PC-3 (cell line): Measurements from ENCODE around the gene AJUBA. TPM values are rescaled to one million over a fixed set of nuclear protein-coding genes. Genes with fewer than 3 reads are reported as not detected.
A peak's percentile ranks its signal among the peaks of the same experiment; 100 is the strongest.
"Not testable (repeated sequence)": the region's sequence is repeated elsewhere in the genome, so short reads cannot be mapped to it uniquely, and the experiment has no call there.

ENCODE experiments used
- ATAC-seq: fragments of 200-7000 bp; cut with Tn5 transposase; 2 replicates; pipeline ENCODE4 v1.9.1; 2020; ENCODE audit warnings: mild to moderate bottlenecking, moderate library complexity
- BruUV-seq: library from RNA; stranded (reverse); fragments of 400-500 nt; replicated peaks from 2 replicates; lab custom pipeline; 2021; lab: Mats Ljungman, UMichigan
- CTCF ChIA-PET: fragments of 300-600 bp; sonication (Branson Sonifier 250); formaldehyde crosslinking; loops from one replicate; lab custom pipeline; 2022; ENCODE audit warnings: antibody characterized with exemption; lab: Charles Lee
- POLR2A ChIA-PET: fragments of 300-600 bp; sonication (Branson Sonifier 250); formaldehyde crosslinking; loops from one replicate; lab custom pipeline; 2022; ENCODE audit warnings: antibody characterized with exemption; ENCODE audit not compliant: unreplicated experiment; lab: Charles Lee
- DNase-seq: peaks from one replicate; pipeline ENCODE4 v3.0.0-alpha.2; 2015
- H2AFZ ChIP-seq: fragments of 300-600 bp; sonication (generic); 2 replicates; pipeline ENCODE4 v1.6.0; 2016; ENCODE audit warnings: antibody characterized with exemption, low read length
- H3F3A ChIP-seq: fragments of 300-600 bp; sonication (generic); one replicate; pipeline ENCODE4 v1.6.0; 2017; ENCODE audit warnings: antibody characterized with exemption, low read length, control low read depth, mild to moderate bottlenecking; ENCODE audit not compliant: unreplicated experiment
- H3K27ac ChIP-seq: fragments of 300-600 bp; sonication (generic); 2 replicates; pipeline ENCODE4 v1.5.1; 2016; ENCODE audit warnings: mild to moderate bottlenecking, low read length
- H3K27me3 ChIP-seq: fragments of 300-600 bp; sonication (generic); 2 replicates; pipeline ENCODE4 v1.6.1; 2016; ENCODE audit warnings: low read length, mixed read lengths
- H3K36me3 ChIP-seq: fragments of 300-600 bp; sonication (generic); 2 replicates; pipeline ENCODE4 v1.6.1; 2016; ENCODE audit warnings: low read depth, mixed run types, low read length, mixed read lengths
- H3K4me1 ChIP-seq: fragments of 300-600 bp; sonication (generic); 2 replicates; pipeline ENCODE4 v1.5.1; 2016; ENCODE audit warnings: low read length; ENCODE audit not compliant: insufficient read depth
- H3K4me2 ChIP-seq: fragments of 300-600 bp; sonication (generic); 2 replicates; pipeline ENCODE4 v1.6.0; 2016; ENCODE audit warnings: low read length
- H3K4me3 ChIP-seq: fragments of 300-600 bp; sonication (generic); 2 replicates; pipeline ENCODE4 v1.5.1; 2016; ENCODE audit warnings: mild to moderate bottlenecking, low read length, mixed read lengths
- H3K79me2 ChIP-seq: fragments of 300-600 bp; sonication (generic); 2 replicates; pipeline ENCODE4 v1.6.1; 2017; ENCODE audit warnings: low read length, mixed read lengths
- H3K9ac ChIP-seq: fragments of 300-600 bp; sonication (generic); 2 replicates; pipeline ENCODE4 v1.6.0; 2016; ENCODE audit warnings: mild to moderate bottlenecking, low read length
- H3K9me2 ChIP-seq: fragments of 300-600 bp; sonication (generic); replicated peaks from 2 replicates; pipeline ENCODE4 v1.6.1; 2016; ENCODE audit warnings: mixed run types, low read length, mixed read lengths
- H3K9me3 ChIP-seq: fragments of 300-600 bp; sonication (generic); 2 replicates; pipeline ENCODE4 v1.6.1; 2016; ENCODE audit warnings: low read length, mixed read lengths
- H4K20me1 ChIP-seq: fragments of 300-600 bp; sonication (generic); 2 replicates; pipeline ENCODE4 v1.6.1; 2016; ENCODE audit warnings: low read length, mixed read lengths
- EZH2 ChIP-seq: fragments of 300-600 bp; sonication (generic); IDR thresholded peaks from one replicate; pipeline ENCODE4 v1.6.1; 2017; ENCODE audit warnings: antibody characterized with exemption, mild to moderate bottlenecking, low read length; ENCODE audit not compliant: unreplicated experiment
- EZH2phosphoT487 ChIP-seq: fragments of 300-600 bp; sonication (generic); IDR thresholded peaks from 2 replicates; pipeline ENCODE4 v1.6.1; 2018; ENCODE audit warnings: mild to moderate bottlenecking, antibody characterized with exemption, low read length, borderline replicate concordance
- intact Hi-C: fragments of 100-400 bp; cut with micrococcal nuclease; formaldehyde crosslinking; loops from 2 replicates; pipeline ENCODE4 v1.9.0; 2023
- total RNA-seq: library from RNA; depleted of rRNA; stranded (reverse); fragments of >200 nt; gene quantifications from 2 replicates; pipeline ENCODE4 v1.2.3, GENCODE V29; 2014
- TF ChIP-seq, protein P1 (sequence below): fragments of 300-600 bp; sonication (generic); conservative IDR thresholded peaks from 2 replicates; pipeline ENCODE4 v1.5.1; 2017; ENCODE audit warnings: antibody characterized with exemption, low read depth, mild to moderate bottlenecking, low read length

AJUBA gene
- total RNA-seq, 1 experiment from 2014 or later: 81.1 TPM

DNA sequence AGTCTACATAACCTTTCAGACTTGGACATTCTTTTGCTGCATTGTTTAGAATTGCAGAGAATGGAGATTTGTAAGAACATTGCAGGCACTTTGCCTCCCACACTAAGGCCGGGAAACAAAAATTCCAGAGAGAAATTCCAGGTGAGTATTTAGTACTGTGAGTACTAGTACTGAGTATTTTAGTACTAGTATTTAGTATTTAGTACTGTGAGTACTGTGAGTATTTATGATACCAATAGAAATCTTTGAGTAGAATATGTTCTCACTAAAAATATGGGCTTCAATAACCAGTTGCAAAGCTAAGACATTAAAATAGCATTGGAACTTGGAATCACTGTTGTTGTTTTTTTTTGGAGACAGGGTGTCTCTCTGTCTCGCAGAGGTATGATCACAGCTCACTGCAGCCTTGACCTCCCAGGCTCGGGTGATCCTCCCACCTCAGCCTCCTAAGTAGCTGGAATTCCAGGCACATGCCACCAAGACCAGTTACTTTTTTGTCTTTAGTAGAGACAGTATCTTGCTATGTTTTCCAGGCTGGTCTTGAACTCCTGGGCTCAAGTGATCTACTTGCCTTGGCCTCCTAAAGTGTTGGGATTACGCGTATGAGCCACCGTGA is 20.2 kb downstream of the AJUBA start:
- Histone ChIP-seq H3K36me3 (no peaks in the 10 kb centered on the region), H3K4me2 (no peak overlapping the region), H3K9me2 (no peaks in the 10 kb centered on the region), H3K79me2 (no peaks in the 10 kb centered on the region), H3K27ac (no peak overlapping the region), H3K4me1 (no peaks in the 10 kb centered on the region), H3K4me3 (no peak overlapping the region), H3K27me3 (no peaks in the 10 kb centered on the region), H3F3A (peaks cover 5% of the 10 kb centered on the region), H3K9ac (no peak overlapping the region), H2AFZ (no peak overlapping the region), H4K20me1 (no peaks in the 10 kb centered on the region), H3K9me3 (no peaks in the 10 kb centered on the region)
- intact Hi-C loops: no loop called here
- DNase-seq (no peak), ATAC-seq (no peak)
- CTCF ChIA-PET: no interaction called here
- TF ChIP-seq EZH2 (no peak), EZH2phosphoT487 (no peak)
- TF ChIP-seq, protein P1, sequence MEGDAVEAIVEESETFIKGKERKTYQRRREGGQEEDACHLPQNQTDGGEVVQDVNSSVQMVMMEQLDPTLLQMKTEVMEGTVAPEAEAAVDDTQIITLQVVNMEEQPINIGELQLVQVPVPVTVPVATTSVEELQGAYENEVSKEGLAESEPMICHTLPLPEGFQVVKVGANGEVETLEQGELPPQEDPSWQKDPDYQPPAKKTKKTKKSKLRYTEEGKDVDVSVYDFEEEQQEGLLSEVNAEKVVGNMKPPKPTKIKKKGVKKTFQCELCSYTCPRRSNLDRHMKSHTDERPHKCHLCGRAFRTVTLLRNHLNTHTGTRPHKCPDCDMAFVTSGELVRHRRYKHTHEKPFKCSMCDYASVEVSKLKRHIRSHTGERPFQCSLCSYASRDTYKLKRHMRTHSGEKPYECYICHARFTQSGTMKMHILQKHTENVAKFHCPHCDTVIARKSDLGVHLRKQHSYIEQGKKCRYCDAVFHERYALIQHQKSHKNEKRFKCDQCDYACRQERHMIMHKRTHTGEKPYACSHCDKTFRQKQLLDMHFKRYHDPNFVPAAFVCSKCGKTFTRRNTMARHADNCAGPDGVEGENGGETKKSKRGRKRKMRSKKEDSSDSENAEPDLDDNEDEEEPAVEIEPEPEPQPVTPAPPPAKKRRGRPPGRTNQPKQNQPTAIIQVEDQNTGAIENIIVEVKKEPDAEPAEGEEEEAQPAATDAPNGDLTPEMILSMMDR: no peak
- no TSS peak for BruUV-seq
- POLR2A ChIA-PET: no interaction called here

DNA sequence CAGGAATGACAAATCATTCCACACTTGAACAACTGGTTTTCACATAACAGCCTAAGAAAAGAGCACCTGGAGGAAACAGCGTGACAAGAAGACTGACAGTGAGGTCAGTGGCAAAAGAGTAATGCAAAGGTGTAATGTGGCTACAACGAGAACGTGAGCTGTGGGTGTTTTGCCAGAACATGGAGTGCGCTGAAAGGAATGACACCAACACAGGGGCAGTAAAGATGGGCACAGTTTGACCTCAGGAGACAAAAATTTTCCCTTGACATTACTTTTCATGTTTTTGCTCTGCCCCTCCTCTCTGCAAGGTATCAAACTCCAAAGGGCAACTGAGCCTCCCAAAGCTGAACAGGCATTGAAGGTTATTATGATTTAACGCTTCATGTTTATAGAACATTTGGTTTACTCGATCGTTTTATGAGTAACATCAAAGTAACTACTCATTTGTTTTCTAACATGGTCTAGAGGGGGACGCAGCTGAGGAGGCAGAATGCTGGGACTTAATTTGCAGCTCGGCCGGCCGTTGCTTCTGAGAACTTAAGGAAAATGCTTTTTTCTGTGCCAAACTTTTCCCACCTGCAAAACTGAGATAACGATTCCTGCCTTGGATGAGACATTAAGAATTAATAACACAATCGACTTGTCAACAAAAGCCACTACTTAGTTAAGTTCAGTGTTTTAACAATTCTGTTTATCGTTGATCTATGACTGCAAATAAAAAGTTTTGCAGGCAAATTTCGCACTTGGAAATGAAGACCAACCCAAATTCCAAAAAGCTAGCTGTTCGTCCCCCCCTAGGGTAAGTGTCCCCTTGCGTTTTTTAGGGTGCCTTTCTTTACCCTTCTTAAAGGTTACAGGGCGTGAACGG is 26.4 kb downstream of the AJUBA start:
- no peaks in the 10 kb centered on the region for H3F3A ChIP-seq
- H3K27ac ChIP-seq: peak overlapping the region; percentile 78
- TF ChIP-seq EZH2: no peak
- TF ChIP-seq, protein P1: no peak
- ATAC-seq (no peak), DNase-seq (peak; percentile 70)
- no peaks in the 10 kb centered on the region for H3K9me3 ChIP-seq
- POLR2A ChIA-PET: interaction anchor here (0.5 to 0.7 kb wide), 3 partner anchors 22 to 51 kb away, joined by 3 to 12 read pairs (median 4); no protein-coding TSS in a partner anchor
- H3K4me2 ChIP-seq: peak overlapping the region; percentile 96
- CTCF ChIA-PET: interaction anchor here (1.2 to 2.4 kb wide), 2 partner anchors 26 to 30 kb away, joined by 4 to 11 read pairs; partner anchors contain the start of gene PRMT5
- H3K4me3 ChIP-seq: peak overlapping the region; percentile 84
- no peaks in the 10 kb centered on the region for H4K20me1 ChIP-seq
- H3K9ac ChIP-seq: peak overlapping the region; percentile 89
- no TSS peak for BruUV-seq
- peaks cover 14% of the 10 kb centered on the region for H3K79me2 ChIP-seq
- H3K27me3 ChIP-seq: no peaks in the 10 kb centered on the region
- peak overlapping the region; percentile 94 for H2AFZ ChIP-seq
- H3K4me1 ChIP-seq: peaks cover 12% of the 10 kb centered on the region
- no peaks in the 10 kb centered on the region for H3K9me2 ChIP-seq
- peaks cover 9% of the 10 kb centered on the region for H3K36me3 ChIP-seq
- intact Hi-C loops: loop anchor here (1.0 kb wide), 1 partner anchor 26 kb away; no protein-coding TSS in a partner anchor

DNA sequence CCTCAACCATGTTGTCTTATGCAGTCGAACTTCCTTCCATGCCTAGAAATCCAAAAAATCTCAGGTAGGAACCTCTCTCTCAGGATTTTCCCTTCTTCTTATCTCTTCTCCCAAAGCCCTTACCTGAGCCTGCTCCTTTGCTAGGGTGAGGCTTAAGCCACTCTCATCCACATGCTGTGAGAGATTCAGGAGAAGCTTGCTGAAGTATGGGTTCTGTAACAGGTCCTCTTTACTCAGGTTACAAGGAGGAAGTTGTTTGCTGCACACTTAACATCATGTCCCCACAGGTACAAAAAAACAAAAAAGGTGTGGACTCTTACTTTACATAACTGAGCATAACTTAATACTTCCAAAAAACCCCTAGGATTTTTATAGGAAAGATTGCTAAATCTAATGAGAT is 29.9 kb downstream of the AJUBA start:
- TF ChIP-seq EZH2phosphoT487: no peak
- TF ChIP-seq, protein P1: no peak
- TF ChIP-seq EZH2: no peak
- Histone ChIP-seq H3K79me2 (peaks cover 14% of the 10 kb centered on the region), H3K9me2 (no peaks in the 10 kb centered on the region), H3K4me3 (no peak overlapping the region), H3K4me2 (no peak overlapping the region), H3F3A (no peaks in the 10 kb centered on the region), H3K9me3 (no peaks in the 10 kb centered on the region), H2AFZ (no peak overlapping the region), H3K27me3 (no peaks in the 10 kb centered on the region), H3K27ac (no peak overlapping the region), H4K20me1 (no peaks in the 10 kb centered on the region), H3K36me3 (peaks cover 12% of the 10 kb centered on the region), H3K4me1 (peaks cover 12% of the 10 kb centered on the region), H3K9ac (no peak overlapping the region)
- intact Hi-C loops: no loop called here
- BruUV-seq: no TSS peak
- ATAC-seq (no peak), DNase-seq (no peak)
- CTCF ChIA-PET: no interaction called here
- POLR2A ChIA-PET: no interaction called here

DNA sequence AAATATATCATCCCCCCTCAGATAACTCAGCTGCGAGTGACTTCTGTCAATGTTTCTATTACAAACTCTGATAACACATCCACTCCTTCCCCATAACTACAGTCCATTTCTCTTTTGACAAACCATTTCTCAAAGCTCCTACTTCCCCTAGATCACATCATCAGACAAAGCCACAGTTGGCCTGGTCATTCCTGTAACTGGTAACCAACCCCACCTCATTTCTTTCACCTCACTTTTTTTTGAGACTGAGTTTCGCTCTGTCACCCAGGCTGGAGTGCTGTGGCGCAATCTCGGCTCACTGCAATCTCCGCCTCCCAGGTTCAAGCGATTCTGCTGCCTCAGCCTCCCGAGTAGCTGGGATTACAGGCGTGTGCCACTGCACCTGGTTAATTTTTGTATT is 30.6 kb downstream of the AJUBA start:
- H3K4me3 ChIP-seq, BruUV-seq, H3K4me2 ChIP-seq, CTCF ChIA-PET, H3K9ac ChIP-seq, H4K20me1 ChIP-seq, H3K27me3 ChIP-seq, H3K9me3 ChIP-seq, POLR2A ChIA-PET, H2AFZ ChIP-seq, H3K27ac ChIP-seq, intact Hi-C loops, ATAC-seq, H3K9me2 ChIP-seq, DNase-seq, H3F3A ChIP-seq: not testable (repeated sequence)
- H3K36me3 ChIP-seq: peaks cover 12% of the 10 kb centered on the region
- peaks cover 12% of the 10 kb centered on the region for H3K4me1 ChIP-seq
- peaks cover 14% of the 10 kb centered on the region for H3K79me2 ChIP-seq
